Ectodermal cell (in vitro differentiated cells): ENCODE results near the gene CTNNA2.

Source experiments
- H3K27ac ChIP-seq: 2 replicates; pipeline ENCODE4 v1.7.0; 2013; ENCODE audit warnings: mild to moderate bottlenecking, low read depth, low read length; ENCODE audit not compliant: insufficient read depth, poor library complexity, severe bottlenecking
- H3K27me3 ChIP-seq: 2 replicates; pipeline ENCODE4 v1.7.0; 2013; ENCODE audit warnings: mild to moderate bottlenecking, low read length; ENCODE audit not compliant: insufficient read depth, control insufficient read depth, poor library complexity, severe bottlenecking
- H3K36me3 ChIP-seq: one replicate; pipeline ENCODE4 v1.7.0; 2013; ENCODE audit warnings: low read length; ENCODE audit not compliant: control insufficient read depth, insufficient read depth
- H3K4me1 ChIP-seq: one replicate; pipeline ENCODE4 v1.7.0; 2013; ENCODE audit warnings: low read length; ENCODE audit not compliant: control insufficient read depth, insufficient read depth
- H3K4me3 ChIP-seq: 2 replicates; pipeline ENCODE4 v1.7.0; 2013; ENCODE audit warnings: low read depth, low read length, control low read depth; ENCODE audit not compliant: insufficient read depth
- H3K9me3 ChIP-seq: 2 replicates; pipeline ENCODE4 v1.7.0; 2013; ENCODE audit warnings: mild to moderate bottlenecking, low read length, moderate library complexity; ENCODE audit not compliant: control insufficient read depth
- WGBS, 2 experiments: methylation state at CpG; one replicate each; pipeline ENCODE4 v1.1.7; 2013; ENCODE audit warnings: missing lambda C conversion rate in 2 of 2; 5-methylcytosine and 5-hydroxymethylcytosine counted together

The CTNNA2 gene

DNA sequence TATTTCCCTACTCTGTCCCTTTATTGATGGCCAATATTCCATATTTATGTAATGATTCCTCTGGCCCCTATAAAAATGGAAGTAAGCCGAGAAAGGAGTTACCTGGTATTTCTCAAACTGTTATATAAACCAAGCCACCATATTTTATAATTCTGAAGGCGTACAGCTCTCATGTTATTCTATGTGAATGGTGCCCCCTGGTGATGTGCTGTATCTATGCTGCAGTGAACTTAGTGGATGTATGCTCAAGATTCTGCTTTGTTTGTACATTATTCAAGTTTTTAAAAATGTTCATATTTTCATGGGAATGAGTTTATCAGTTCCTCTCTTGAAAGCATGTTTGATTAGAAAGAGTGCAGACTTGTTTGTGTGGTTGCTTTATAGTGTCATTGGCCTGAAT lies 986.2 kb downstream of the CTNNA2 start:
- Histone ChIP-seq H3K27me3 (no peaks in the 10 kb centered on the region), H3K9me3 (no peaks in the 10 kb centered on the region), H3K4me1 (no peaks in the 10 kb centered on the region), H3K27ac (no peak overlapping the region), H3K36me3 (no peaks in the 10 kb centered on the region), H3K4me3 (no peak overlapping the region)
- 80 to 88% methylated on average over 1 to 2 of the region's 2 CpGs for WGBS, 2 experiments

DNA sequence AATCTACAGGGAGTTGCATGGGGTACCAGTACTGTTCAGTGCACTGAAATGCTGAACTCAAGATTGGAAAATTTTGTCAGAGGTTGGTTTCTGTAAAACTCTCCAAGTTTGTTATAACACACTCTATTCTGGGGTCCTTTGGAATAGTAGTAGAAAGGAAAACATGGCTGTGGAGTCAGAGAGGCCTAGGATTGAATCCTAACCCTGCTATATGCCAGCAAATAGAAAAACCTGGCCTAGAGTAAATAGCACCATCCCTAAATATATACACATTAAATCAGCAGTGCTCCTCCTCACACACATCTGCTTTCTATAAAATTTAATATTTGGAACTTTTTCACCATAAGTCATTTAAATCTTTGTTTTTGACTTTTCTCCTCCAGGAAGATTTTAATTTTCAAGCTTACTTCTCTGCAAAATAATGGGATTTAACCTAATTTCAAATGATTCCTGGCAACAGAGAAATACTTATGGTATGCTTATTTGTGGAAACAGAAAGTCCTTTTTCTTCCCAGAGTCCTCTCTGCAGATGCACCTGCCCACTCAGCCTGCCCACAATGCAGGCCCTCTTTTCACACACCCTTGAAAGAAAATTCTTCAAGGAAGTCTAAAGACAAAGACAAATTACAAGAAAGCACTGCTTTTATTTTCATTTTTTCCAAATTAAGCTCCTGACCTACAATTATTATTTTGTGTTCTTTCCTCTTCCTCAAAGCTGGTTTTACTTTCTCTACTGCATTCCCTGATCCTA lies 989.2 kb downstream of the CTNNA2 start:
- H3K27ac ChIP-seq = no peak overlapping the region
- H3K36me3 ChIP-seq = no peaks in the 10 kb centered on the region
- H3K4me1 ChIP-seq = no peaks in the 10 kb centered on the region
- no peak overlapping the region for H3K4me3 ChIP-seq
- H3K9me3 ChIP-seq = no peaks in the 10 kb centered on the region
- H3K27me3 ChIP-seq = no peaks in the 10 kb centered on the region

DNA sequence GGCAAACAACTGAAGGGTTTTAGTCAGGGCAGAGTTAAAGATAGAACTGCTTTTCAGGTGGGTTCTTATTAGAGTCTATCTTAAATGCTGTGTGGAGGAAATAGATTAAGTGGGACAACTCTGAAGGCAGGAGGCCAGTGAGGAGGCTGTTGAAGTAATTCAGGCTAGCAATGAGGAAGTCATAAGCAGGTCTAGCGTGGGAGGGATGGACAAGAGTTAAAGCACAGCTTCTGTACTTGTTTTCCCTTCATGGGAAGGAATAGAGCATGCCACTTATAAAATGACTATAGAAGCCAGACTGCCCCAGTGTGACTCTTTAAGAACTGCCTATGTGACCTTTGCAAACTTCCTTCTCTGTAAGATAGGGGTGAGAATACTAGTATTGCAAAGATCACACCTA lies 993.7 kb downstream of the CTNNA2 start:
- 95 to 96% methylated on average over 1 of the region's 1 CpG for WGBS, 2 experiments
- no peaks in the 10 kb centered on the region for H3K4me1 ChIP-seq
- no peak overlapping the region for H3K27ac ChIP-seq
- H3K27me3 ChIP-seq = no peaks in the 10 kb centered on the region
- H3K9me3 ChIP-seq = no peaks in the 10 kb centered on the region
- H3K36me3 ChIP-seq = no peaks in the 10 kb centered on the region
- H3K4me3 ChIP-seq = no peak overlapping the region

GRCh38 chr2:80510716-80511115 lies 997.9 kb downstream of the CTNNA2 start:
- Histone ChIP-seq H3K27me3 (no peaks in the 10 kb centered on the region), H3K27ac (no peak overlapping the region), H3K9me3 (no peaks in the 10 kb centered on the region), H3K4me3 (no peak overlapping the region), H3K4me1 (no peaks in the 10 kb centered on the region), H3K36me3 (no peaks in the 10 kb centered on the region)
- WGBS, 2 experiments = 91 to 97% methylated on average over 3 of the region's 3 CpGs

DNA sequence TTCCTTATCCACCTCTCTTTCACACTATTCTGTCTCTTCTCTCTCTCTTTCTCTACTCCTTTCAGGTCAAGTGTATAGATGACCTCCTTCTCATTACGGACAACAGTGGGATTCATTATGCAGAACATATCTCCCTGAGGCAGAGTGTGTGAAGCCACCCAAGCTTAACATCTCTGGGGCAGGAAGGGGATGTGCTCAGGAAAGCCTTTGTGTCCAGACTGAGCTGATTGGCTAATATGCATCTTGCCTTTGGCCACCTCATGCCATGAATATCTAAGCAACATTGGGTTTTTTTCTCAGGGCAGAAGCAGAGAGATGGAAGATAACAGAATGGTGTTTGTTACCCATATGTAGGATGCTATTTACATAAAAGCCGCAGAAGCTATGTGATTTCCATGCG lies 1003.1 kb downstream of the CTNNA2 start:
- H3K4me3 ChIP-seq = no peak overlapping the region
- 83 to 98% methylated on average over 3 of the region's 3 CpGs for WGBS, 2 experiments
- no peaks in the 10 kb centered on the region for H3K4me1 ChIP-seq
- H3K27me3 ChIP-seq = no peaks in the 10 kb centered on the region
- no peak overlapping the region for H3K27ac ChIP-seq
- H3K9me3 ChIP-seq = no peaks in the 10 kb centered on the region
- no peaks in the 10 kb centered on the region for H3K36me3 ChIP-seq

- H3K36me3 ChIP-seq = no peaks in the 10 kb centered on the region
- H3K4me3 ChIP-seq = no peak overlapping the region
- no peaks in the 10 kb centered on the region for H3K9me3 ChIP-seq
- 86 to 90% methylated on average over 3 of the region's 3 CpGs for WGBS, 2 experiments
- no peaks in the 10 kb centered on the region for H3K27me3 ChIP-seq
- no peaks in the 10 kb centered on the region for H3K4me1 ChIP-seq
- no peak overlapping the region for H3K27ac ChIP-seq
Observed at GRCh38 chr2:80517316-80517715, 1004.5 kb downstream of the CTNNA2 start.

- H3K27me3 ChIP-seq = no peaks in the 10 kb centered on the region
- H3K4me1 ChIP-seq = no peaks in the 10 kb centered on the region
- no peaks in the 10 kb centered on the region for H3K36me3 ChIP-seq
- WGBS, 2 experiments = 90 to 100% methylated on average over 3 of the region's 3 CpGs
- no peak overlapping the region for H3K4me3 ChIP-seq
- no peaks in the 10 kb centered on the region for H3K9me3 ChIP-seq
- no peak overlapping the region for H3K27ac ChIP-seq
Observed at GRCh38 chr2:80519121-80519643, 1006.3 kb downstream of the CTNNA2 start.

GRCh38 chr2:80519699-80520291 lies 1006.9 kb downstream of the CTNNA2 start:
- H3K9me3 ChIP-seq = no peaks in the 10 kb centered on the region

GRCh38 chr2:80525152-80525551 lies 1012.3 kb downstream of the CTNNA2 start:
- H3K27ac ChIP-seq = no peak overlapping the region
- no peaks in the 10 kb centered on the region for H3K27me3 ChIP-seq
- no peaks in the 10 kb centered on the region for H3K4me1 ChIP-seq
- no peaks in the 10 kb centered on the region for H3K36me3 ChIP-seq
- no peaks in the 10 kb centered on the region for H3K9me3 ChIP-seq
- no peak overlapping the region for H3K4me3 ChIP-seq
- WGBS, 2 experiments = 83 to 85% methylated on average over 2 of the region's 2 CpGs

More at GRCh38 chr2:80519699-80520291, 1006.9 kb downstream of the CTNNA2 start:
- 90 to 94% methylated on average over 1 of the region's 1 CpG for WGBS, 2 experiments
- H3K27me3 ChIP-seq = no peaks in the 10 kb centered on the region
- H3K4me3 ChIP-seq = no peak overlapping the region
- no peak overlapping the region for H3K27ac ChIP-seq
- H3K4me1 ChIP-seq = no peaks in the 10 kb centered on the region
- no peaks in the 10 kb centered on the region for H3K36me3 ChIP-seq

DNA sequence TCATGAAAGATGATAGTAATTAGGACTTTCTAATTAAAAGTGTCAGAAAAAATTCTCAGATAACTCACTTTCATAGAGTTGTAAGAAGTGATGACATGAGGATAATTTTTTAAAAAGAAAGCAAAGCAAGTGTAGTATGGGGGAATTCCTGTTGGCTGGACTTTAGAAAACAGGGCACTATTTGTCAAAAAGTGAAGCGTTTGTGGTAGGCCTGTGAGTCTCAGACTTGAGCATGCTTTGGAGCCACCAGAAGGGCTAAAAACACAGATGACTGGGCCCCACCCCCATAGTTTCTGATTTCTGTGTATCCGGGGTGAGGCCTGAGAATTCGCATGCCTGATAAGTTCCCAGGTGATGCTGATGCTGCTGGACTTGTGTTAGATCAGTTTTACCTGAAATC lies 1014.3 kb downstream of the CTNNA2 start:
- Histone ChIP-seq H3K4me1 (no peaks in the 10 kb centered on the region), H3K36me3 (no peaks in the 10 kb centered on the region), H3K4me3 (no peak overlapping the region), H3K9me3 (no peaks in the 10 kb centered on the region), H3K27me3 (no peaks in the 10 kb centered on the region), H3K27ac (no peak overlapping the region)
- WGBS, 2 experiments = 89 to 94% methylated on average over 3 of the region's 3 CpGs
